ENCODE results near the gene ZNF787. TPM values are rescaled to one million over a fixed set of nuclear protein-coding genes. Genes with fewer than 3 reads are reported as not detected.

The ZNF787 gene
- polyA plus RNA-seq, 1 donor, result 27.9 TPM

DNA sequence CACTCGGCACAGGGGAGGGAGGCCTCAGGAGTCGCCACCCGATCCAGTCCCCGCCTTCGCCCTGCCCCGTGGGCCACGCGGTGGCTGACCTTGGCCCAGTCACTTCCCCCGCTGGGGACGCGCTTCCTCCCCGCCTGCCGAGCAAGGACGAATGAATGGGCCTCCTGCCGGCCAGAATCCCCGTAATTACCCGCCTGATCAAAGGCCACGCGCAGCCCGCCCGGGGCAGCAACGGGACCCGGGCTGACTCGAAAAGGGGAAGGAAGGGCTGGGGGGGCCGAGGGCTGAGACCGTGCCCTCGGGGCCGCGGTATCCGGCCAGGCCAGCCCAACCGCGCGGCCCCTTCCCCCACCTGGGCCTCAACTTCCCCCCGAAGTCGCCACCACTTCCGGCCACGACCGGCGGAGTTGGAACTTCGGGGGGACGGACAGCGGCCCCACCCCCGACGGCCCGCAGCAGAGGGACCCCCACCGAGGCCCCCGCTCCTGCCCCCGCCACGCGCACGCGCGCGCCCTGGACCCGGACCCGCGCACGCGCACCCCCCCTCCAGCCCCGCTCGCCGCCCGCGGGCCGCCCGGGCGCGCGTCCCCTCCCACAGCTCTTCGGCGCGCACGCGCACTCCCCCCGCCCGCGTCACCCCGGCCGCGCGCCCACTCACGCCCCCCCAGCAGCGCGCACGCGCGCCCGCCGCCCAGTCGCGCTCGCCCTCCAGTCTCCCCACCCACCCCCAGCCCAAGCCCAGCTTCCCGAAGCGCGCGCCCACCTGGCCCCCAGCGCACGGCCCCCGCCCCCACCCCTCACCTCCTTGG lies 520 bp downstream of the ZNF787 start:
- no peak for DNase-seq (ENCODE audit: low read depth)

DNA sequence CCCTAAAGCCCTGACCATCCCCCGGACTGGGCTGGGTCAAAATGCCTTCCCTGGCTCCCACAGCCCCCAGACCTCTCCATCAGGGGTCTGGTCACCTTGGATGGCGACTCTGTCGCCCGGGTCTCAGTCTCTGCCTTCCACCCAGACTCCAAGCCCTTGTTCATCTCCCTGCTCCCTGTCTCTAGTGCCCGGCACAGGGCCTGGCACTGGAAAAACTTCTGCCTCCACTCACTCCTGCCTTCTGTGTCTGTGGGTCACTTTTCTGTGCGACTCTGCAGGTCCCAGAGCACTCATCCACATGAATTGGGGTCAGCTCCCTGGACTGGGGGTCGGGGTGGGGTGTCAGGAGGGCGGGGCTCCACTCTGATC lies 1.1 kb downstream of the ZNF787 start:
- DNase-seq (ENCODE audit: low read depth), result no peak

GRCh38 chr19:56119582-56119978 lies 1.5 kb downstream of the ZNF787 start:
- DNase-seq (ENCODE audit: low read depth), result no peak

- DNase-seq (ENCODE audit: low read depth), result no peak
Observed at GRCh38 chr19:56118666-56119581, 2.2 kb downstream of the ZNF787 start.

DNA sequence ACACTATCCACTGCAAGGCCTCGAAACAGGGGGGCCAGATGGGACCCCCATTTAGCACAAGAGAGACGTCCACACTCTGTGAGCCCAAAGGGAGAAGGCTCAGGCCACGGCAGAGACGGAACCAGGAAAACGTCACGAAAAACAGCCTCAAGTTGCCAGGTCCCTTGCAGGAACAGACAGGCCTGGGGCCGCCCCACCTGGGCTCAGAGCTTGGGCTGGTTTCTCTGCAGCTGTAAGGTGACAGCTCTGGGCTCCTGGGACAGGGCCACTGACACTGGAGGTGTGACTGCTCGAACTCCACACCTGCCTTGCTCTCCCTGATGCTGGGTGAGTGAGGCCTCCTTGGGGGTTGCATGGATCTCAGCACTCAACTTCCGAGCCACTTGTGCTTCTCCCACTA lies 3.2 kb downstream of the ZNF787 start:
- DNase-seq (ENCODE audit: low read depth), result no peak

- DNase-seq (ENCODE audit: low read depth), result no peak
Observed at GRCh38 chr19:56117376-56117884, 3.7 kb downstream of the ZNF787 start.

DNA sequence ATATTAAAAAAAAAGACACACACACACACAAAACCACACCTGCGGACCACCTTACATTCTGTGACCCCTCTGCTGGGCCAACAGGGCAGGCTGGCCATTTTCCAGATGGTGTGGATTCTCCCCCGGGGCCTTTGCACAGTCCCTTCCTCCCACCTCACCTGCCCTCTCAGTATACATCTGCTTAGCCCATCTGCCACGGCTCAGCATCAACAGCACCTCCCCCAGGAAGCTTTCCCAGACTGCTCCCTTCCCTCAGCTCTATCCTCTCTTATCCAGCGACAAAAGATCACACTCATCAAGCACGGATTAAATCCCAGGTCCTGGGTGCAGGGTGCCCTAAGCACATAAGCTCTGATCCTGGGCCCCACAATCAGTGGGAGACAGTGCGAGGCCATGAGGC lies 4.5 kb downstream of the ZNF787 start:
- no peak for DNase-seq (ENCODE audit: low read depth)

GRCh38 chr19:56115490-56115889 lies 5.6 kb downstream of the ZNF787 start:
- DNase-seq (ENCODE audit: low read depth), result no peak

GRCh38 chr19:56114778-56115110 lies 6.4 kb downstream of the ZNF787 start:
- no peak for DNase-seq (ENCODE audit: low read depth)

GRCh38 chr19:56114051-56114777 lies 6.9 kb downstream of the ZNF787 start:
- DNase-seq (ENCODE audit: low read depth), result no peak

DNA sequence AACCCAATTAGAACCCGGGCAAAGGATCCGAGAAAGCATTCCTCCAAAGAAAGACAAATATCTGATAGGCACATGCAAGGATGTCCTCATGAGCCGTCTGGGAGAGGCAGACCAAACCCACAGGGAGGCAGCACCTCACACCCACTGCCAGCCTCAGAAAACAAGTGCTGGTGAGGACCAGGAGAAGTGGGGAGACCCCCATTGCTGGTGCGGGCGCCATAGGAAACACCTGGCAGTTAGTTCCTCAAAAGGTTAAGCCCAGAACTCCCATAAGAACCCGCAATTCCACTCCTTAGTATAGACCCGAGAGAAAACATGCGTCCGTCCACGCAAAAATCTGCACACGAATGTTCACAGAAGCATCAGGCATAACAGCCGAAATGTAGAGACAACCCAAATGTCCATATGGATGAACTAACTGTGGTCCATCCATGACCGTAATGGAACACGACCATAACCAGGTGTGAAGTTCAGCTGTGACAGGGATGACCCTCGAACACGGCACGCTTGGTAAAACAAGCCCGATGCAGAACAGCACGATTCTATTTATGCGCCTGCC lies 7.9 kb downstream of the ZNF787 start:
- no peak for DNase-seq (ENCODE audit: low read depth)

DNA sequence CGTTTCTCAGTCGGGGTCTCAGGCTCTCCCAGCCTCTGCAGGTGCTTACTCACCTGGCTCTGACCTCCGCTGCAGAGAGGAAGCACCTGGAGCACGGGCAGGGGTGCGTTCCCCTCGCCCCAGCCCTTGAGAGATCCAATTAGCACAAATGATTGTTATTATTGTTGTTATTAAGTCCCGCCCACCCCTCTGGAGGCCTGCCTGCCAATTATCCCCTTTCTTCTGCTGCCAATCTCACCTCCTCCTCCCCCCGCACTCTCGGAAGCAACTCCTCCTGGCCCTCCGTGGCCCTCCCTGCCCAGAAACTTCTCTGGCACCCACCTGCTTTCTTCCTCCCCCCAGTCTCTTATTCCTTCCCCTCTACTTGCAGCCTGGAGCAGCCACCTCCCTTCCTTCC lies 8.8 kb downstream of the ZNF787 start:
- no peak for DNase-seq (ENCODE audit: low read depth)

- no peak for DNase-seq (ENCODE audit: low read depth)
Observed at GRCh38 chr19:56111601-56112312, 9.3 kb downstream of the ZNF787 start.

- no peak for DNase-seq (ENCODE audit: low read depth)
Observed at GRCh38 chr19:56110515-56111448, 10.3 kb downstream of the ZNF787 start.

- no peak for DNase-seq (ENCODE audit: low read depth)
Observed at GRCh38 chr19:56109226-56109625, 11.9 kb downstream of the ZNF787 start.

GRCh38 chr19:56108447-56109195 lies 12.5 kb downstream of the ZNF787 start:
- no peak for DNase-seq (ENCODE audit: low read depth)

- DNase-seq (ENCODE audit: low read depth), result no peak
Observed at GRCh38 chr19:56107626-56108351, 13.3 kb downstream of the ZNF787 start.

DNA sequence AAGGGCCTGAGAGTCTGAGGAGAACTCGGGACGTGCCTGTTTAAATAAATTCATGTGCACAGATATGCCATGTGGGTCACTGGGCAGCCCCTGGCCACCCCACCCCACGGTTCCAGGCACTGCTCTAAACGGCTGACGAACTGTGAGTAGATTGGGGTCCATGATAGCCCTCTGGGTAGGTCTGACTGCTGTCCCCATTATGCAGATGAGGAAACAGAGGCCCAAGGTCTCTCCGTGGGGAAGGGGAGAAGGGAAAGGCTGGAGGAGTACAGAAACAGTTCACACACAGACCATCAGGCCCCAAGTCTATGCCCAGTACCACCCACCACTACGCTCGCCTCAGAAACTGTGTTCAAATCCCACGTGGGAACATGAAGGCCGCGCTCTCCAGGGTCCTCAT lies 14.1 kb downstream of the ZNF787 start:
- DNase-seq (ENCODE audit: low read depth), result no peak
